Measurements from ENCODE around the gene BUB1B. TPM values are rescaled to one million over a fixed set of nuclear protein-coding genes. Genes with fewer than 3 reads are reported as not detected.

BUB1B gene
- total and polyA plus RNA-seq, 9 of the 15 experiments (the other 6 are each of a cell fraction or from before 2014, with no cell fraction given): 28.7 to 113 (median 82.2) TPM

DNA sequence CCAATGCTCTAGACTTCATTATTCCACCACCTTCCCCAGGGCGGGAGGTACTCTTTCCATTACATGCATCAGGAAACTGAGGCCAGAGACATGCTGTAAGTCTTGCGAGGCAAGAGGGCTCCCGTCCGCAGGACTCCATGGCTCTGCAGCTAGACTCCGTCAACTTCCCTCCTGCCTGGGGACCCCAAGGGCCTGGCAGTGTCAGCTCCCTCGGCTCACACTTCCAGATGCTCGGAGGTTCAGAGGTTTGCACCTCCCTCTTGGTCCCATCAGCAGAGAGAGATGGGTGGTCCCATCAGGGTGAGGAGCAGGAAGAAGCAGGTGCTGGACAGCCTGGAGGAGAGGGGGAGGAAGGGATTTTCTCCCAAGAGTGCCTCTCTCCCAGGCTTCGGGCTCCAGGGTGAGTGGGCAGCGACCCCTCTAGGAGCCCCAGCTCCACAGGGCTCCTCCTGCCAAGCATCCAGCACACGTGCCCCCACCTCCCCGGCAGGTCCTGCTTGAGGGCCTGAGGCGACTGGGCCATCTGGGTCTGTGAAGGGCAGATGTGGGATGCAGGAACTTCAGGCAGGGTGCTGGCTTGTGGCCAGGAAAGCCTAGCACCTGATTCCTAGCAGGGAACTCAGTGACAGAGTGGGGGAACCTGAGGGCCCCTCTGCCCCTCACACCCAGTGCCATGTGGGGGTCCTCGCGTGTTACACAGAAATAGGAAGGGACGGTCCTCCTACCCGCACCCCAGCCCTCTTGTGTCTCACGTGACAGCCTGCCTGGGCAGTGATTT, 87.3 kb downstream of the BUB1B start:
- no peak for TF ChIP-seq EGR1 (conservative IDR thresholded peaks at IDR 0.05)
- peak; percentile 74 for TF ChIP-seq NFIC (IDR thresholded peaks at IDR 0.05)
- no TSS peak for BruUV-seq (replicated peaks)

More for the DNA sequence above, 87.3 kb downstream of the BUB1B start:
- Histone ChIP-seq H3K27me3 (ENCODE audit: control insufficient read depth in 2 of 2, insufficient read depth in 2 of 2, low read length in 2 of 2) (peaks cover 2 to 26% of the 10 kb centered on the region in 2 experiments; a peak in 3 of 5 replicates), H2AFZ (ENCODE audit: low read depth, low read length) (no peak overlapping the region), H3K9me3 (replicated peaks; ENCODE audit: control insufficient read depth, insufficient read depth, low read depth, low read length) (no peaks in the 10 kb centered on the region), H3K4me1 (replicated peaks in 1 of 2; ENCODE audit: control insufficient read depth in 2 of 2, insufficient read depth in 2 of 2, low read length in 2 of 2) (peaks cover 10 to 14% of the 10 kb centered on the region in 2 experiments; a peak in 4 of 5 replicates), H3K4me3 (no peak overlapping the region), H3K36me3 (ENCODE audit: control insufficient read depth, insufficient read depth, low read length) (no peaks in the 10 kb centered on the region), H3K4me2 (ENCODE audit: insufficient read depth, low read length) (no peak overlapping the region), H3K27ac (ENCODE audit: extremely low read depth, low read depth, low read length) (no peak overlapping the region), H3K9ac (ENCODE audit: insufficient read depth in 1 of 2, low read depth in 2 of 2, low read length in 2 of 2) (peak overlapping the region in 1 of 2 experiments; percentile 27; a peak in 1 of 4 replicates), H4K20me1 (replicated peaks; ENCODE audit: control insufficient read depth, insufficient read depth, low read length) (no peaks in the 10 kb centered on the region), H3K79me2 (ENCODE audit: control insufficient read depth, insufficient read depth, low read length) (no peaks in the 10 kb centered on the region), H3K9me1 (ENCODE audit: control insufficient read depth, insufficient read depth, low read length) (no peaks in the 10 kb centered on the region)
- DNase-seq (ENCODE audit: extremely low read depth in 1 of 4, low spot score in 3 of 4) (no peak), ATAC-seq (no peak), FAIRE-seq (no peak)
- WGBS (ENCODE audit: insufficient coverage, low coverage, missing lambda C conversion rate): 26% methylated on average over 16 of the region's 17 CpGs
- in situ Hi-C loops (cut with MboI): no loop called here
- CTCF ChIA-PET (ENCODE audit: low intra/inter-chr PET ratio): no interaction called here
- POLR2A ChIA-PET: interaction anchor here (0.6 to 1.7 kb wide), 4 partner anchors 10 to 30 kb away, joined by 4 read pairs; partner anchors contain the start of gene PAK6
- intact Hi-C loops (cut with micrococcal nuclease): no loop called here

Measured in K562 (cell line).